NCI-H1092 treated with DMSO at 0.1 percent for 48 hours (cell line): ENCODE results near the gene PPP4R1.

ENCODE experiments used
- DNase-seq: peaks from one replicate; lab custom pipeline; 2025; lab: John Stamatoyannopoulos, UW

The PPP4R1 gene

DNA sequence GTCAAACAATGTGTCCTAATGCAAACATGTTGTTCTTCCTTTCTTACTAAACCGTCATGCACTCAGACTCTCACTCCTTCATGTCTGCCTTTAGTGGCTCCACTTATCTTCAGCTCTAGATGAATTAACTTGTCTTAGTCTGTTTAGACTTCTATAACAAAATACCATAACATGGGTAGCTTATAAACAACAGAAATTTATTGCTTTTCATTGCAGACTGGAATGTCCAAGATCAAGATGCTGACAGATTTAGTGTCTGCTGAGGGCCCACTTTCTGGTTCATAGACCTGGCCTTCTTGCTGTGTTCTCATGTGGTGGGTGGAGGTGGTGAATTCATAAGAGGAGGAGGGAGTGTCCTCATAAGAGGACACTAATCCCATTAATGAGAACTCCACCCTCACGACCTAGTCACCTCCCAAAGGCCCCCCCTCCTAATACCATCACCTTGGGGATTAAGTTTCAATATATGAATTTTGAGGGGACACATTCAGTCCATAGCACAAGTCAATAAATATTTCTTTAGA is 106.7 kb downstream of the PPP4R1 start:
- DNase-seq = no peak

DNA sequence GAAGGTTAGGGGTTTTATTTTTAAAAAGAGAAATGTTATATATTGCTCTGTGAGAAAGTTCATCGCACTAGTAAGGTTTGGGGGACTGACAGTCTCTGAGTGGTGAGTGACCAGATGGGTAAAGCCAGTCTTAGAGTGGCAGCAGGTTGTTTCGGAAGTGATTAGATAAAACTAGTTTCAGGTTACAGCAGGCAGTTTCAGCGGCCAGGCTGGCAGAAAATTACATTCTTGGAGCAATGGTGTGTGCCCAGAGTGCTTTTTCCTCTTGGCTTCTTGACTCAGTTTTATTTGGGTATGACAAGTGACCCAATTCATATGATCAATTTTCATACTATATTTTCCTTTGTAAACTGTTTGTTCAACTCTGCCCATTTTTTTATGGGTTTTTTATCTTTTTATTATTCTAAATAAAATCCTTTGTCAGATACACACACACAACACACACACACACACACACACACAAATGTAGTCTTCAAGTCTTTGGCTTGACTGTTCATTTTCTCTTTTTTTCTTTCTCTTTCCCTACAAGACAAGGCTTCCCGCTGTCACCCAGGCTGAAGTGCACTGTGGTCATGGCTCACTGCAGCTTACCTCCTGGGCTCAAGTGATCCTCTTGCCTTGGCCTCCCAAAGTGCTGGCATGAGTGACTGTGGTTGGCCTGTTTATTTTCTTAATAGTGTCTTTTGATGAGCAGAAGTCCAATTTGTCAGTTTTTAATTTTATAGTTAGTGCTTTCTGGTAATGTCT is 108.1 kb downstream of the PPP4R1 start:
- peak; percentile 74 for DNase-seq
